Bronchial epithelial cell (primary cell): ENCODE measurements around the gene ZFAND4. TPM values are rescaled to one million over a fixed set of nuclear protein-coding genes. Genes with fewer than 3 reads are reported as not detected.
"Not testable (repeated sequence)": the region's sequence is repeated elsewhere in the genome, so short reads cannot be mapped to it uniquely, and the experiment has no call there.

Source experiments
- DNase-seq: peaks from one replicate; pipeline ENCODE4 v3.0.0-alpha.2; 2010; ENCODE audit warnings: low read depth
- FAIRE-seq: peaks from 2 replicates; lab custom pipeline; 2011; peaks lifted over from hg19 to GRCh38; lab: Jason Lieb, UNC
- H3K27me3 ChIP-seq: 2 replicates; pipeline ENCODE4 v1.5.1; 2011; ENCODE audit warnings: low read length; ENCODE audit not compliant: control insufficient read depth, insufficient read depth
- H3K36me3 ChIP-seq: 2 replicates; pipeline ENCODE4 v1.5.1; 2011; ENCODE audit warnings: low read length; ENCODE audit not compliant: control insufficient read depth, insufficient read depth
- H3K4me3 ChIP-seq: 2 replicates; pipeline ENCODE4 v1.5.1; 2011; ENCODE audit warnings: mild to moderate bottlenecking, low read depth, low read length, control low read depth
- CTCF ChIP-seq: IDR thresholded peaks from 2 replicates; pipeline ENCODE4 v1.5.1; 2011; ENCODE audit warnings: mild to moderate bottlenecking, moderate library complexity, low read length, control low read depth, inconsistent platforms; ENCODE audit not compliant: insufficient read depth, severe bottlenecking
- total RNA-seq: library from RNA; depleted of rRNA; stranded (reverse); fragments of >200 nt; gene quantifications from 2 replicates; pipeline ENCODE4 v1.2.1, GENCODE V29; 2014

Gene ZFAND4
- 3.9 and 4.4 TPM in 2 replicates for total RNA-seq

GRCh38 chr10:45672181-45673073 lies at the start of gene ZFAND4:
TSS of gene ZFAND4 (minus strand) at chr10:45672772. CDS start at chr10:45663725, 9,047 bp downstream.
- DNase-seq (peak; percentile 85), FAIRE-seq (no peak)
- peak; percentile 52 for TF ChIP-seq CTCF
- H3K4me3 ChIP-seq = peak within 1 kb of the TSS; percentile 61
- H3K27me3 ChIP-seq = no peaks in the 10 kb centered on the region
- no peaks in the 10 kb centered on the region for H3K36me3 ChIP-seq

DNA sequence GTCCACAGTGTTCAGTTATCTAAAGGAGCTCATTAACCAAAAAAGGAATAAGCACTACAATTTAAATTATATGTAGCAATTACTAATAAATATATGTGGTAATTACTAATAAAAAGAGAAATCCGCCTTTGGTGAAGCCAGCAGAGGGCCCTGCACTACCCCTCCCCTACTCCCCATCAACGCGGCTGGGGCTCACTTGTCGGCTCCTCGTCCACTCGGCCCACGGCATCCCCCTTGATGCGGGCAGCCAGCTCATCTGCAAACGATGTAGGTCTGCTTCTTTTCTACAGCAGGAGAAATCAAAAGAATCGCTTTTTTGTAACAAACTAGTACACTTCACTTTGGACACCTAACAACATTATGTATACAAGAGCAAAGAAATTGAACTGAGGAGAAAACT lies 48.9 kb upstream of the ZFAND4 start:
- H3K4me3 ChIP-seq, FAIRE-seq, DNase-seq, H3K36me3 ChIP-seq, H3K27me3 ChIP-seq: not testable (repeated sequence)

DNA sequence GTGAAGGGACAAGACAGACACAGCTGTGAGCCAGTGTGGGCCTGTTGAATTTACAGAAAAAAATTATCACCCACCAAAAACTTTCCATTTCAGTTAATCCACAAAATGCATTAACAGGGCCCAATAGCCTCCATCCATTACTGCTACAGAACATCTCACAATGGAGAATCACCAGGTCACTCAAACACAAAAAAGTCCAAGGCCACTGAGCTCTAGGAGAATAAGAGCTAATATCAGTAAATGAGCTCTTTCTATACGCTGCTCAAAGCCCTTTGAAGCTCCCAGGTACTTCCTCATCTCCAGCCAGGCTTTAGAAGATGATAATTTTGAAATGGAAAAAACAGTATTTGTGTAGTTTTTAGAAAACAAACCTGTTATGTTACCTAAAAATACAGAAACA lies 45.1 kb upstream of the ZFAND4 start:
- not testable (repeated sequence) for H3K4me3 ChIP-seq, FAIRE-seq, H3K36me3 ChIP-seq, DNase-seq, H3K27me3 ChIP-seq

- not testable (repeated sequence) for H3K27me3 ChIP-seq, H3K36me3 ChIP-seq, FAIRE-seq, H3K4me3 ChIP-seq, DNase-seq
These were observed 44.5 kb upstream of the ZFAND4 start for GRCh38 chr10:45717053-45717452.

DNA sequence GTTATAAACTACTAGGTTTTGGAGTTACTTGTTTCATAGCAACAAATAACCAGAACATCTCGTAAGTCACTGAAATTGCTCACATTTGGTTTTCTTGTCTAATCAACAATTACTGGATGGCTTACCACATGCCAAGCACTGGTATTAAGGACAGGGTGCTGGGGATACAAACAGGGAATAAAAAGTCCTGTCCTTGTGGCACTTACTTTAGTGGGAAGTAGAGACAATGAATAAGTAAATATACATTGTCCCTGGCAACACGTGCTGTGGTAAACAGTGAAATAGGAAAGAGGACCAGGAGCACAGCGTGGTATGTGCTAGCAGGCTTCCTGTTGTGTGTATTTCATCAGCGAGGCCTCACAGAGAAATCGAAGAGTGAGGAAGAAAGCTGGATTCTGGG lies 38.7 kb upstream of the ZFAND4 start:
- DNase-seq, H3K27me3 ChIP-seq, H3K4me3 ChIP-seq, H3K36me3 ChIP-seq, FAIRE-seq: not testable (repeated sequence)

GRCh38 chr10:45710200-45710796 lies 37.7 kb upstream of the ZFAND4 start:
- FAIRE-seq, H3K27me3 ChIP-seq, H3K4me3 ChIP-seq, H3K36me3 ChIP-seq, DNase-seq: not testable (repeated sequence)

DNA sequence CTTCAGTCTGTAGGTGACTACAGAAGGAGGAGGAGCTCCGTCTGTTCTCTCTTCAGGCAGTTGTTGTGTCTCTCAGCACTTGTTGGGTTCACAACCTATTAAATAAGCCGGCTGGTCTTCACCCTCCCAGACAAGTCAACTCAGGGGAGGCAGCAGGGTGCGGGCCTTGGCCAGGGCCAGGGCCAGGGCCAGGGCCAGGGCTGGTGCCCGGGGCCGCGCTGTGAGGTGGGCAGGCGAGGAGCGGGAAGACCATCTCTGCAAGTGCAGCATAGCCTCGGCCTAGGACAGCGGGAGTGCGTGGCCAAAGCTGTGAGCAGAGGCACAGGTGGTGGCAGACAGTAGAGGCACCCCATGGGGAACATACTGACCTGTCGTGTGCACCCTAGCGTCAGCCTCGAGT lies 5.9 kb upstream of the ZFAND4 start:
- DNase-seq, H3K27me3 ChIP-seq, H3K36me3 ChIP-seq, FAIRE-seq, H3K4me3 ChIP-seq: not testable (repeated sequence)

- no peak overlapping the region for H3K4me3 ChIP-seq
- no peak for TF ChIP-seq CTCF
- no peak for FAIRE-seq
These were observed 2.8 kb upstream of the ZFAND4 start for GRCh38 chr10:45675388-45675787.

More at GRCh38 chr10:45675388-45675787, 2.8 kb upstream of the ZFAND4 start:
- Histone ChIP-seq H3K27me3 (no peaks in the 10 kb centered on the region), H3K36me3 (no peaks in the 10 kb centered on the region)
- DNase-seq = no peak
